Large intestine (tissue), 3 donors: ENCODE measurements around the gene JUNB. TPM values are rescaled to one million over a fixed set of nuclear protein-coding genes. Genes with fewer than 3 reads are reported as not detected.

Experiments
- DNase-seq, 2 donors: peaks; one replicate each; pipeline versions ENCODE4 v3.0.0 to v3.0.0-alpha.2; 2013
- H3K27ac ChIP-seq: one replicate; pipeline ENCODE4 v1.5.1; 2013; ENCODE audit warnings: low read length
- H3K27me3 ChIP-seq: 2 replicates; pipeline ENCODE4 v1.6.1; 2013; ENCODE audit warnings: low read length; ENCODE audit not compliant: control insufficient read depth, insufficient read depth
- H3K36me3 ChIP-seq: 2 replicates; pipeline ENCODE4 v1.6.1; 2013; ENCODE audit warnings: low read length; ENCODE audit not compliant: control insufficient read depth, insufficient read depth
- H3K4me1 ChIP-seq: one replicate; pipeline ENCODE4 v1.6.1; 2013; ENCODE audit warnings: low read length; ENCODE audit not compliant: control insufficient read depth, insufficient read depth
- H3K4me3 ChIP-seq: one replicate; pipeline ENCODE4 v1.5.1; 2013; ENCODE audit warnings: low read length
- H3K9me3 ChIP-seq: one replicate; pipeline ENCODE4 v1.6.1; 2013; ENCODE audit warnings: mild to moderate bottlenecking, low read depth, low read length, moderate library complexity; ENCODE audit not compliant: control insufficient read depth
- WGBS: methylation state at CpG from one replicate; pipeline ENCODE4 v1.1.5; 2013; ENCODE audit warnings: low lambda C conversion rate; ENCODE audit not compliant: insufficient coverage; 5-methylcytosine and 5-hydroxymethylcytosine counted together
- polyA plus RNA-seq: library from polyadenylated mRNA; unstranded; fragments of 120-200 nt; gene quantifications from one replicate; pipeline ENCODE4 v1.2.1, GENCODE V29; 2013

The JUNB gene
- polyA plus RNA-seq, 1 donor, result 333 TPM

GRCh38 chr19:12783291-12783848 lies 7.9 kb upstream of the JUNB start:
- no peaks in the 10 kb centered on the region for H3K27me3 ChIP-seq
- DNase-seq, result no peak
- H3K27ac ChIP-seq, result peak overlapping the region; percentile 100
- H3K36me3 ChIP-seq, result no peaks in the 10 kb centered on the region
- peaks cover 75% of the 10 kb centered on the region for H3K4me1 ChIP-seq
- peak overlapping the region; percentile 58 for H3K4me3 ChIP-seq
- no CpG with 5 or more reads among the region's 16 CpGs for WGBS
- no peaks in the 10 kb centered on the region for H3K9me3 ChIP-seq

- Histone ChIP-seq H3K4me3 (no peak overlapping the region), H3K4me1 (peaks cover 75% of the 10 kb centered on the region)
- WGBS, result no CpG with 5 or more reads among the region's 19 CpGs
Observed at GRCh38 chr19:12783849-12784393, 7.4 kb upstream of the JUNB start.

GRCh38 chr19:12784394-12784870 lies 6.9 kb upstream of the JUNB start:
- H3K9me3 ChIP-seq, result no peaks in the 10 kb centered on the region
- no peak overlapping the region for H3K4me3 ChIP-seq
- H3K27me3 ChIP-seq, result no peaks in the 10 kb centered on the region
- DNase-seq, result peak in 1 of 2 donors; percentile 61
- no peaks in the 10 kb centered on the region for H3K36me3 ChIP-seq
- H3K27ac ChIP-seq, result peak overlapping the region; percentile 100
- H3K4me1 ChIP-seq, result peaks cover 75% of the 10 kb centered on the region
- WGBS, result no CpG with 5 or more reads among the region's 10 CpGs

More at GRCh38 chr19:12783849-12784393, 7.4 kb upstream of the JUNB start:
- Histone ChIP-seq H3K9me3 (no peaks in the 10 kb centered on the region), H3K27me3 (no peaks in the 10 kb centered on the region), H3K27ac (peak overlapping the region; percentile 100), H3K36me3 (no peaks in the 10 kb centered on the region)
- DNase-seq, result peak in 1 of 2 donors; percentile 70

GRCh38 chr19:12784871-12785430 lies 6.3 kb upstream of the JUNB start:
- DNase-seq, result peak in 1 of 2 donors; percentile 73
- Histone ChIP-seq H3K36me3 (no peaks in the 10 kb centered on the region), H3K4me3 (no peak overlapping the region)

GRCh38 chr19:12785431-12786031 lies 5.8 kb upstream of the JUNB start:
- Histone ChIP-seq H3K9me3 (no peaks in the 10 kb centered on the region), H3K4me1 (peaks cover 77% of the 10 kb centered on the region), H3K27ac (peak overlapping the region; percentile 100), H3K36me3 (no peaks in the 10 kb centered on the region), H3K4me3 (no peak overlapping the region), H3K27me3 (no peaks in the 10 kb centered on the region)
- no CpG with 5 or more reads among the region's 4 CpGs for WGBS
- peak; percentile 65 to 79 for DNase-seq

More at GRCh38 chr19:12784871-12785430, 6.3 kb upstream of the JUNB start:
- Histone ChIP-seq H3K9me3 (no peaks in the 10 kb centered on the region), H3K4me1 (peaks cover 74% of the 10 kb centered on the region), H3K27me3 (no peaks in the 10 kb centered on the region), H3K27ac (peak overlapping the region; percentile 100)
- no CpG with 5 or more reads among the region's 5 CpGs for WGBS

- no peaks in the 10 kb centered on the region for H3K36me3 ChIP-seq
- H3K4me1 ChIP-seq, result peaks cover 82% of the 10 kb centered on the region
- no CpG with 5 or more reads among the region's 18 CpGs for WGBS
- H3K9me3 ChIP-seq, result no peaks in the 10 kb centered on the region
- no peak overlapping the region for H3K4me3 ChIP-seq
- H3K27me3 ChIP-seq, result no peaks in the 10 kb centered on the region
- peak overlapping the region; percentile 100 for H3K27ac ChIP-seq
- peak in 1 of 2 donors; percentile 50 for DNase-seq
Observed at GRCh38 chr19:12786141-12786870, 5.0 kb upstream of the JUNB start.

GRCh38 chr19:12786952-12787351 lies 4.3 kb upstream of the JUNB start:
- Histone ChIP-seq H3K36me3 (no peaks in the 10 kb centered on the region), H3K4me3 (no peak overlapping the region), H3K9me3 (no peaks in the 10 kb centered on the region), H3K27ac (peak overlapping the region; percentile 100), H3K27me3 (no peaks in the 10 kb centered on the region), H3K4me1 (peaks cover 78% of the 10 kb centered on the region)
- peak in 1 of 2 donors; percentile 55 for DNase-seq
- no CpG with 5 or more reads among the region's 3 CpGs for WGBS

- no peaks in the 10 kb centered on the region for H3K27me3 ChIP-seq
- peak overlapping the region; percentile 100 for H3K27ac ChIP-seq
- WGBS, result 80% methylated on average over 1 of the region's 10 CpGs
- H3K36me3 ChIP-seq, result no peaks in the 10 kb centered on the region
- DNase-seq, result no peak
- H3K4me1 ChIP-seq, result peaks cover 74% of the 10 kb centered on the region
- no peak overlapping the region for H3K4me3 ChIP-seq
- H3K9me3 ChIP-seq, result no peaks in the 10 kb centered on the region
Observed at GRCh38 chr19:12787458-12787857, 3.8 kb upstream of the JUNB start.

GRCh38 chr19:12788042-12788681 lies 3.1 kb upstream of the JUNB start:
- H3K27ac ChIP-seq, result peak overlapping the region; percentile 100
- H3K4me3 ChIP-seq, result peak overlapping the region; percentile 61
- H3K36me3 ChIP-seq, result no peaks in the 10 kb centered on the region
- peaks cover 70% of the 10 kb centered on the region for H3K4me1 ChIP-seq
- DNase-seq, result peak in 1 of 2 donors; percentile 35
- H3K9me3 ChIP-seq, result no peaks in the 10 kb centered on the region
- H3K27me3 ChIP-seq, result no peaks in the 10 kb centered on the region
- WGBS, result no CpG with 5 or more reads among the region's 4 CpGs
